ENCODE results near the gene NCAPG.

The NCAPG gene

DNA sequence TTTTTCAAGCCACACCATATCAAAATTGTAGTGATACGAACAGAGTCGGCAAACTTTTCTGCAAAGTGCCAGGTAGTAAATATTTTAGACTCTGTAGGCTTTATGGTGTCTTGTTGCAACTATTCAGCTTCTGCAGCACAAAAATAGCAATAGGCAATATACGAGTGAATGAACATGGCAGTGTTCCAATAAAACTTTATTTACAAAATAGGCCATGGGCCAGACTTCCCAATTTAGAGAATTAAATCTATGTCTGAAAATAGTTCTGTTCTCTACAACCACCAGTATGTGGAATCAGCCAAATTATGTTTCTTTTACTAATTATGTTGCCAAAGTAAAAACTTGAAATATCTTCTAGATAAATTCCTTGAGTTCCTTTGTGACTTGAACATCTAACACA is 56.5 kb downstream of the NCAPG start:
- H3K9ac ChIP-seq (ENCODE audit: insufficient read length), result no peak overlapping the region
- H3K27ac ChIP-seq, result no peak overlapping the region
- no peaks in the 10 kb centered on the region for H3K36me3 ChIP-seq (ENCODE audit: insufficient read depth, low read length)
- H3K4me3 ChIP-seq, result no peak overlapping the region
- DNase-seq (ENCODE audit: low read depth, low spot score), result no peak
- no peaks in the 10 kb centered on the region for H3K9me3 ChIP-seq (ENCODE audit: low read depth, low read length)
- TF ChIP-seq POLR2AphosphoS5 (IDR thresholded peaks at IDR 0.05; ENCODE audit: borderline replicate concordance, low read depth, low read length), result no peak
- TF ChIP-seq FOXP2 (optimal IDR thresholded peaks at IDR 0.05; ENCODE audit: control extremely low read depth, extremely low read length, insufficient read depth), result no peak
- no peak for TF ChIP-seq EZH2 (IDR thresholded peaks at IDR 0.05)

DNA sequence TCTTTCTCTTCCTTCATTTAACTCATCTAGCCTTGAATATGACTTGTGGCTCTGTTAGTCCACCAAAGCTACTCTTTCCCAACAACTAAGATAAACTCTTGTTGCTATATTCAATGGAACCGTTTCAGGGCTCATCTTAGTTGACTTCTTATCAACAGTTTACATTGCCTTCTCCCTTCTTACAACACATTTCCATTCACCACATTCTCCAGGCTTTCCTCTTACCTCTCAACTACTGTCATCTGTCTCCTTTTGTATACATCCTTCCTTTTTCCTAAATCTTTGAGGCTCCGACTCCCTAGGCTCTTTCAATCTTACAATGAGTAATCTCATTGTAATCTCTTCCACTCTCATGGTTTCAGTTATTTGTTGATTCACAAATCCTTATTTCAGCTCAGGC is 58.5 kb downstream of the NCAPG start:
- Histone ChIP-seq H3K27ac (no peak overlapping the region), H3K36me3 (ENCODE audit: insufficient read depth, low read length) (no peaks in the 10 kb centered on the region), H3K4me3 (no peak overlapping the region), H3K9ac (ENCODE audit: insufficient read length) (no peak overlapping the region), H3K9me3 (ENCODE audit: low read depth, low read length) (no peaks in the 10 kb centered on the region)
- no peak for TF ChIP-seq FOXP2 (optimal IDR thresholded peaks at IDR 0.05; ENCODE audit: control extremely low read depth, extremely low read length, insufficient read depth)
- TF ChIP-seq EZH2 (IDR thresholded peaks at IDR 0.05), result no peak
- no peak for TF ChIP-seq POLR2AphosphoS5 (IDR thresholded peaks at IDR 0.05; ENCODE audit: borderline replicate concordance, low read depth, low read length)
- no peak for DNase-seq (ENCODE audit: low read depth, low spot score)

DNA sequence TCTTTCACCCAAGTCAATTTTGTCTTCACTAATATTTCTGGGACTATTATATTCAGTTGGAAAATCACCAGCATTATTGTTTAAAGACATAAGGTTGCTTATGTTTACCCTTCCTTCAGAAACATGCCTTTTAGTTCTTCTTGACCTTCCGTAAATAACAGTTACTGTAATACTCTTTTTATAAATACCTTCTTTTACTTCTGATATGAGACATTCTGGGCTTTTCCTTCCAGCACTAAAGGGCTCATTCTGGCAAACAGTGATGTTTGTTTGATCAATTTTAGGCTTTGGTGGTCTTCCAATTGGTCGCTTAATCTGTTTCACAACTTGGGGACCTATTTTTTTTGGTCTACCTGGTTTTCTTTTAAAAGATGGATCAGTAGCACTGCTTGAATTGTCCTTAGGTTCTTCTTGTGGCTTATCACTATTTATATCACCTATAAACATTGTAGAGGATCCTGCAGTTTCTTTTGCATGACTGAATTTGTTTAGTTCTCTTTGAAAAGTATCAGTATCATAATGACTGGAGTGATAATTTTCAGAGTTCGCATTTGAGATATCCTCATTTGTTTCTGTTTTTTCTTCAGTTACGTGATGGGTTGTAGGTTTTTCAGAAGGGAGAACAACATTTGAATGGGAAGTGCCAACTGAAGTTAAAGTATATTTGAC is 64.8 kb downstream of the NCAPG start:
- H3K27ac ChIP-seq, result no peak overlapping the region
- no peak overlapping the region for H3K9ac ChIP-seq (ENCODE audit: insufficient read length)
- H3K4me3 ChIP-seq, result no peak overlapping the region
- no peaks in the 10 kb centered on the region for H3K9me3 ChIP-seq (ENCODE audit: low read depth, low read length)
- H3K36me3 ChIP-seq (ENCODE audit: insufficient read depth, low read length), result no peaks in the 10 kb centered on the region
- DNase-seq (ENCODE audit: low read depth, low spot score), result no peak
- TF ChIP-seq EZH2 (IDR thresholded peaks at IDR 0.05) (no peak), POLR2AphosphoS5 (IDR thresholded peaks at IDR 0.05; ENCODE audit: borderline replicate concordance, low read depth, low read length) (no peak)

DNA sequence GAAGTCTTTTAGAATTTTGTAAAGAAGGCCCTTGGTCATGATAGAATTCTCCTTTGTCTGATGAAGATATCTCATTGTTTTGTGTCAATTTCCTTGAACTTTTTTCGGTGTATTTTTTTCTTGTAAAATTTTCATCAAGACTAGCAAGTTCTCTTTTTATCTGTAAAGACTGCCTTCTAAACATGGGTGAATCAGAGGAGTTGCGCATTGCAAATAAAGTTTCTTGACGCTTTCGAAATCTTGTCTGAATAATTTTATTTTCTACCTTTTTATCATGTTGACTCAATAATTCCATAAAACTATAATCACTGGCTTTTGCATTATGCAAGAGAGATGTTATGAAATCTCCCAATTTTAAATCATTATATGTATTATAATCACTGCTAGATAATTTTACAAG is 66.2 kb downstream of the NCAPG start:
- TF ChIP-seq FOXP2 (optimal IDR thresholded peaks at IDR 0.05; ENCODE audit: control extremely low read depth, extremely low read length, insufficient read depth), result no peak
- no peak for TF ChIP-seq POLR2AphosphoS5 (IDR thresholded peaks at IDR 0.05; ENCODE audit: borderline replicate concordance, low read depth, low read length)
- no peak for TF ChIP-seq EZH2 (IDR thresholded peaks at IDR 0.05)
- Histone ChIP-seq H3K36me3 (ENCODE audit: insufficient read depth, low read length) (no peaks in the 10 kb centered on the region), H3K9me3 (ENCODE audit: low read depth, low read length) (no peaks in the 10 kb centered on the region), H3K9ac (ENCODE audit: insufficient read length) (no peak overlapping the region), H3K4me3 (no peak overlapping the region), H3K27ac (no peak overlapping the region)
- no peak for DNase-seq (ENCODE audit: low read depth, low spot score)

DNA sequence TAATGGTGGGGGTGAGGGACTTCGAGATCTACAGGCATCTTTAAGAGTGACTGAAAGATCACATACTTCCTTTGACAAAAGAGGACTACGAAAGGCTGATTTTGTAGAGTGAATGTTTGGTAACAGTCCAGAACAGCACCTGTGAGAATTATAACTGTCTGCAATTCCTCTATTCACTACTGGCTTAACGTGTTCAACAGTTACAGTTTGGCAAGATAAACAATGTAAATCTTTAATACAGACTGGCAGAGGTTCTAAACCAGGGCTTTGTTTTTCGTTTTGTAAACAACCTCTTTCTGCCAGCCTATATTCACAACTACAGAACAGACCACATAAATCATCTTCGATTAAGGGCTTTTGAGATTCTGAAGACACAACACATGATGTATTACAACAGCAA is 66.9 kb downstream of the NCAPG start:
- Histone ChIP-seq H3K36me3 (ENCODE audit: insufficient read depth, low read length) (no peaks in the 10 kb centered on the region), H3K9me3 (ENCODE audit: low read depth, low read length) (no peaks in the 10 kb centered on the region), H3K9ac (ENCODE audit: insufficient read length) (no peak overlapping the region), H3K27ac (no peak overlapping the region), H3K4me3 (no peak overlapping the region)
- TF ChIP-seq FOXP2 (optimal IDR thresholded peaks at IDR 0.05; ENCODE audit: control extremely low read depth, extremely low read length, insufficient read depth) (no peak), POLR2AphosphoS5 (IDR thresholded peaks at IDR 0.05; ENCODE audit: borderline replicate concordance, low read depth, low read length) (no peak), EZH2 (IDR thresholded peaks at IDR 0.05) (no peak)
- DNase-seq (ENCODE audit: low read depth, low spot score), result no peak

DNA sequence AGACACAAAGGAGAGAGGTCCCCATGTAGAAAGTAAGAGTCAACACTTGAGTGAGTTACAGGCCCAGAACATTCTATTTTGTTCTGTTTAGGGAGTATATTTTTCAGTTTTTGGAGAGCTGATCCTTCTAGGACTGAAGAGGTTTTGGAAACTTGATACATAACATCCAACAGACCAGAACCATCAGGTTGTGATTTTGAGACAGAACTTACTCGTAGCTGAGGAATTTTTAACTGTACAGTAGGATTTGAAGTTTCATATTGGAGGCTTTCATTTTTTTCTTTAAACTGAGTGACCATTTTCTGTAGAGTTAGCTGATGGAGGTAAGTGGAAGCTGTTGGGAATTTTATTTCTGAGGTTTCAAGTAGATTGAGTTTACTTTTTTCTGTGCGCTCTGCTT is 73.3 kb downstream of the NCAPG start:
- DNase-seq (ENCODE audit: low read depth, low spot score), result no peak
- Histone ChIP-seq H3K36me3 (ENCODE audit: insufficient read depth, low read length) (no peaks in the 10 kb centered on the region), H3K9me3 (ENCODE audit: low read depth, low read length) (no peaks in the 10 kb centered on the region)

DNA sequence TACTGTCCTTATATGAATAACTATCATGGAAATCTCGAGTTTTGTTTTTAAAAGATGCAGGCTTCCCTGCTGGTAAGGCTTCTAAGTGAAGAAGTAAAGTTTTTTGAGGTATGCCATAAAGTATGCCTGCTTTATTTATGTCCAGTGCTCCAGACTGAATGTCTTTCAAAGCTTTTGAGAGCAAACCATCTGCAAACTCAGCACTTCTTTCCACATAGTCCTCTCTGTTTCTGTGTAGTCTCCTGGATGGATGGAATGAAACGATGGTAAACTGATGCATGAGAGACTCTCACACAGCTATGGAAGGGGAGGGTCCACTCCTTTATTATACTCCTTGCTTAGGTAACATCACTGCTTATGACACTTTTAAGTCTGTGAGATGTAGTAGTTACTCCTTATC is 73.7 kb downstream of the NCAPG start:
- H3K27ac ChIP-seq, result no peak overlapping the region
- TF ChIP-seq EZH2 (IDR thresholded peaks at IDR 0.05) (no peak), FOXP2 (optimal IDR thresholded peaks at IDR 0.05; ENCODE audit: control extremely low read depth, extremely low read length, insufficient read depth) (no peak), POLR2AphosphoS5 (IDR thresholded peaks at IDR 0.05; ENCODE audit: borderline replicate concordance, low read depth, low read length) (no peak)
- DNase-seq (ENCODE audit: low read depth, low spot score), result no peak
- H3K4me3 ChIP-seq, result no peak overlapping the region
- H3K9ac ChIP-seq (ENCODE audit: insufficient read length), result no peak overlapping the region
- no peaks in the 10 kb centered on the region for H3K36me3 ChIP-seq (ENCODE audit: insufficient read depth, low read length)
- no peaks in the 10 kb centered on the region for H3K9me3 ChIP-seq (ENCODE audit: low read depth, low read length)

More for the DNA sequence above, 73.3 kb downstream of the NCAPG start:
- Histone ChIP-seq H3K4me3 (no peak overlapping the region), H3K9ac (ENCODE audit: insufficient read length) (no peak overlapping the region), H3K27ac (no peak overlapping the region)
- TF ChIP-seq POLR2AphosphoS5 (IDR thresholded peaks at IDR 0.05; ENCODE audit: borderline replicate concordance, low read depth, low read length) (no peak), FOXP2 (optimal IDR thresholded peaks at IDR 0.05; ENCODE audit: control extremely low read depth, extremely low read length, insufficient read depth) (no peak), EZH2 (IDR thresholded peaks at IDR 0.05) (no peak)

DNA sequence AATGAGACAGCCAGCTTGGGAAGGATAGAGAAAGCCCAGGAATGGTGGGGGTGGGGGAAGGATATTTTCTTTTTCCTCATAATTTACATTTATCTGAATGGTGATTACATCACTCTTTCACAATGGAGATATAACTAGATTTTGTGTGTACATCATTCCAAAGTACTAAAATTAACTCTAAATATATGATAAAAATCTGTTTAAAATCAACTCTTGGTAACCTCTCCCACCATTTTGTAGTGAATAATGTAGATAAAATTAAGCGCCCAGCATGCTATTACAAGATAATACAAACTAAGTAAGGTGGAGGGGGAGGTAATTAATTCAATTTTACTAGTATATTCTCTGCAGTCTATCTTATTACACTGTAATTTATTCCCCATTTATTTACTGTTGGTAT is 78.9 kb downstream of the NCAPG start:
- Histone ChIP-seq H3K27ac (no peak overlapping the region), H3K9me3 (ENCODE audit: low read depth, low read length) (no peaks in the 10 kb centered on the region), H3K36me3 (ENCODE audit: insufficient read depth, low read length) (no peaks in the 10 kb centered on the region), H3K9ac (ENCODE audit: insufficient read length) (no peak overlapping the region), H3K4me3 (no peak overlapping the region)
- no peak for DNase-seq (ENCODE audit: low read depth, low spot score)
- TF ChIP-seq POLR2AphosphoS5 (IDR thresholded peaks at IDR 0.05; ENCODE audit: borderline replicate concordance, low read depth, low read length), result no peak
- TF ChIP-seq EZH2 (IDR thresholded peaks at IDR 0.05), result no peak
- no peak for TF ChIP-seq FOXP2 (optimal IDR thresholded peaks at IDR 0.05; ENCODE audit: control extremely low read depth, extremely low read length, insufficient read depth)

DNA sequence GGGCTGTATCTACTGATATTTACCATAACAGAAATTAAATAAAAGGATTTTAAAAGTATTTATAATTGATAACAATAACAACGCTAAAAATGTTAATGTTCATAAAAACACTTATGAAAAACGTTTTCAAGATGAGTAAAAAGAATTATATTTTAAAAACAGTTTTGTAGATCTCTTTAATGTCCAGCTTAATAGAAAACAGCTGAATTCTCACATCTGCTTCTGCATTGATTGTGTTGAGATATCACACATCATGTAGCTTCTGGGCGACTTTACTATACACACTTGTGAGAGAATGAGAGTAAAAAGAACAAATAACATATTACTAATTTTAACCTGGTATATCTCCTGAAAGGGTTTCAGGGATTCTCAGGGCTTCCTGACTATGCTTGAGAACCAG is 83.6 kb downstream of the NCAPG start:
- no peaks in the 10 kb centered on the region for H3K36me3 ChIP-seq (ENCODE audit: insufficient read depth, low read length)
- H3K9ac ChIP-seq (ENCODE audit: insufficient read length), result no peak overlapping the region
- no peak for DNase-seq (ENCODE audit: low read depth, low spot score)
- no peak overlapping the region for H3K4me3 ChIP-seq
- no peaks in the 10 kb centered on the region for H3K9me3 ChIP-seq (ENCODE audit: low read depth, low read length)
- TF ChIP-seq FOXP2 (optimal IDR thresholded peaks at IDR 0.05; ENCODE audit: control extremely low read depth, extremely low read length, insufficient read depth), result no peak
- TF ChIP-seq EZH2 (IDR thresholded peaks at IDR 0.05), result no peak
- no peak for TF ChIP-seq POLR2AphosphoS5 (IDR thresholded peaks at IDR 0.05; ENCODE audit: borderline replicate concordance, low read depth, low read length)
- H3K27ac ChIP-seq, result no peak overlapping the region

Measured in SK-N-MC (cell line).